K562 (cell line): Measurements from ENCODE around the gene PPP1CA. TPM values are rescaled to one million over a fixed set of nuclear protein-coding genes. Genes with fewer than 3 reads are reported as not detected.
"Not testable (repeated sequence)": the region's sequence is repeated elsewhere in the genome, so short reads cannot be mapped to it uniquely, and the experiment has no call there.

Experiments
- DPF2 ChIP-seq: fragments of 450-650 bp; IDR thresholded peaks from 2 replicates; pipeline ENCODE4 v1.6.1; 2016
- ETV1 ChIP-seq: fragments of 450-650 bp; conservative IDR thresholded peaks from 2 replicates; pipeline ENCODE4 v1.6.1; 2016; ENCODE audit warnings: missing genetic modification characterization, control low read depth, low read depth, missing compliant biosample characterization
- FOXK2 ChIP-seq, 2 experiments: fragments of 450-650 bp; IDR thresholded peaks in 1 of 2; conservative IDR thresholded peaks in 1 of 2; 2 replicates each; pipeline ENCODE4 v1.6.1; 2016; ENCODE audit warnings: low read depth in 2 of 2, mild to moderate bottlenecking in 1 of 2
- GABPB1 ChIP-seq: sonication (generic); formaldehyde crosslinking; IDR thresholded peaks from 2 replicates; pipeline ENCODE4 v1.8.0; 2022; ENCODE audit warnings: mild to moderate bottlenecking, missing genetic modification reagents
- HDAC2 ChIP-seq: fragments of 450-650 bp; IDR thresholded peaks from 2 replicates; pipeline ENCODE4 v1.6.1; 2016; ENCODE audit warnings: mild to moderate bottlenecking
- MEF2D ChIP-seq: conservative IDR thresholded peaks from 2 replicates; pipeline ENCODE4 v1.6.1; 2016; ENCODE audit warnings: low read depth, missing genetic modification characterization, missing compliant biosample characterization
- NR4A1 ChIP-seq, 2 experiments: fragments of 250-450 bp in 1 of 2; fragments of 450-650 bp in 1 of 2; sonication (Bioruptor Pico) in 1 of 2; IDR thresholded peaks; 2 replicates each; pipeline versions ENCODE4 v1.4.0 to v1.6.1; 2016 to 2020; ENCODE audit warnings: mild to moderate bottlenecking in 2 of 2, missing compliant biosample characterization in 1 of 2, missing genetic modification characterization in 1 of 2, moderate library complexity in 1 of 2
- POLR2A ChIP-seq: fragments of 450-650 bp; conservative IDR thresholded peaks from 2 replicates; pipeline ENCODE4 v1.6.1; 2016
- SMAD4 ChIP-seq: fragments of 250-450 bp; sonication (Bioruptor Pico); conservative IDR thresholded peaks from 2 replicates; pipeline ENCODE4 v1.8.0; 2021; ENCODE audit warnings: inconsistent platforms, mild to moderate bottlenecking, moderate library complexity
- TAF7 ChIP-seq: fragments of 450-650 bp; IDR thresholded peaks from 2 replicates; pipeline ENCODE4 v1.6.1; 2016; ENCODE audit warnings: missing genetic modification characterization, missing compliant biosample characterization
- TRIM28 ChIP-seq: fragments of 450-650 bp; IDR thresholded peaks from 2 replicates; pipeline ENCODE4 v1.6.1; 2017
- polyA plus RNA-seq, 8 experiments: library from polyadenylated mRNA; depleted of rRNA in 4 of 8; stranded (reverse) in 5 of 8; unstranded in 3 of 8; fragments of >200 nt; fragmentation: Nextera tagmentation in 2 of 8; fragmentation: Illumina TruSeq in 1 of 8; extraction: Ambion mirVana in 2 of 8; extraction: Trizol in 1 of 8; gene quantifications; 2 replicates each; pipeline versions ENCODE4 v1.2.1 to v1.2.3, GENCODE V29; 2011 to 2014; ENCODE audit warnings: inconsistent platforms in 1 of 8, missing spikeins in 1 of 8
- total RNA-seq, 7 experiments: library from RNA; depleted of rRNA in 6 of 7; stranded (reverse); fragments of >200 nt in 6 of 7; fragmentation: Illumina TruSeq in 2 of 7; extraction: Trizol in 2 of 7; gene quantifications; 2 replicates each; pipeline versions ENCODE4 v1.2.1 to v1.2.3, GENCODE V29; 2011 to 2021; ENCODE audit warnings: low replicate concordance in 1 of 7
- TF ChIP-seq, protein P1 (sequence below): fragments of 250-450 bp; sonication (Bioruptor Pico); IDR thresholded peaks from 2 replicates; pipeline ENCODE4 v1.8.0; 2022; ENCODE audit warnings: moderate library complexity, mild to moderate bottlenecking, inconsistent platforms
- TF ChIP-seq, protein P2 (sequence below), 3 experiments: fragments of 200-800 bp in 1 of 3; sonication (Bioruptor generic) in 1 of 3; sonication (generic) in 1 of 3; formaldehyde crosslinking in 1 of 3; IDR thresholded peaks; 2 replicates each; pipeline versions ENCODE4 v1.6.1 to v1.8.0; 2016 to 2022; ENCODE audit warnings: mild to moderate bottlenecking in 2 of 3, missing compliant biosample characterization in 2 of 3, missing genetic modification characterization in 2 of 3, missing genetic modification reagents in 1 of 3
- TF ChIP-seq, protein P3 (sequence below): fragments of 450-650 bp; IDR thresholded peaks from 2 replicates; pipeline ENCODE4 v1.6.1; 2016; ENCODE audit warnings: antibody characterized with exemption
- TF ChIP-seq, protein P4 (sequence below): sonication (generic); formaldehyde crosslinking; IDR thresholded peaks from 2 replicates; pipeline ENCODE4 v1.8.1; 2023; ENCODE audit warnings: mild to moderate bottlenecking, missing genetic modification reagents
- TF ChIP-seq, protein P5 (sequence below): fragments of 450-650 bp; IDR thresholded peaks from 2 replicates; pipeline ENCODE4 v1.6.1; 2018; ENCODE audit not compliant: partially characterized antibody

The PPP1CA gene
- total and polyA plus RNA-seq, 9 of the 15 experiments (the other 6 are each of a cell fraction or from before 2014, with no cell fraction given), result 18.2 to 242 (median 188) TPM

DNA sequence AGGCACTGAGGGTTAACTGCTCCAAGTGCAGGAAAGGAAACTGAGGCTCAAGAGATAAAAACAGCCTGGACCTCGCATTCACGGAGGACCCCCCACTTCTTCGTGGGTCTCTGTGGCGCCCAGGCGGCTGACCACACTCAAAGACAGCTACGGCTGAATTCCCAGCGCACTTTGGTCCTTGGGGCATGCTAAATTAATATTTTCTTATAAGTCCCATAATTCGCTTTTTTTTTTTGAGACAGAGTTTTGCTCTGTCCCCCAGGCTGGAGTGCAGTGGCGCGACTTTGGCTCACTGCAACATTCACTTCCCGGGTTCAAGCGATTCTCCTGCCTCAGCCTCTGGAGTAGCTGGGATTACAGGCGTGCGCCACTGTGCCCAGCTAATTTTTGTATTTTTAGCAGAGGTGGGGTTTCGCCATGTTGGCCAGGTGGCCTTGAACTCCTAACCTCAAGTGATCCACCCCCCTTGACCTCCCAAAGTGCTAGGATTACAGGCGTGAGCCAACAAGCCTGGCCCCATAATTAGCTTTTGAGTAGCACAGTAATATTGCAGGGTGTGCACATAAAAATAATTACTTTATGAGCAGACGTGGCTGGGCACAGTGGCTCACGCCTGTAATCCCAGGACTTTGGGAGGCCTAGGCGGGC, 658 bp upstream of the PPP1CA start (continued):
- TF ChIP-seq, protein P1, sequence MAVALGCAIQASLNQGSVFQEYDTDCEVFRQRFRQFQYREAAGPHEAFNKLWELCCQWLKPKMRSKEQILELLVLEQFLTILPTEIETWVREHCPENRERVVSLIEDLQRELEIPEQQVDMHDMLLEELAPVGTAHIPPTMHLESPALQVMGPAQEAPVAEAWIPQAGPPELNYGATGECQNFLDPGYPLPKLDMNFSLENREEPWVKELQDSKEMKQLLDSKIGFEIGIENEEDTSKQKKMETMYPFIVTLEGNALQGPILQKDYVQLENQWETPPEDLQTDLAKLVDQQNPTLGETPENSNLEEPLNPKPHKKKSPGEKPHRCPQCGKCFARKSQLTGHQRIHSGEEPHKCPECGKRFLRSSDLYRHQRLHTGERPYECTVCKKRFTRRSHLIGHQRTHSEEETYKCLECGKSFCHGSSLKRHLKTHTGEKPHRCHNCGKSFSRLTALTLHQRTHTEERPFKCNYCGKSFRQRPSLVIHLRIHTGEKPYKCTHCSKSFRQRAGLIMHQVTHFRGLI (CRISPR knock-in tag), result 0 out of 2 replicates have a peak, but pooled peaks have one; percentile 63
- TF ChIP-seq FOXK2 (conservative IDR thresholded peaks at IDR 0.05 in 1 of 2, IDR thresholded peaks at IDR 0.05 in 1 of 2; ENCODE audit: low read depth in 2 of 2), result peak in 1 of 2 experiments; percentile 3; a peak in 1 of 4 replicates
- TF ChIP-seq TRIM28, result 0 out of 2 replicates have a peak, but pooled peaks have one; percentile 31
- TF ChIP-seq ETV1, result peak; percentile 78; the same call in 1 of the 2 replicates
- 0 out of 2 replicates have a peak, but pooled peaks have one; percentile 32 for TF ChIP-seq TAF7 (tag)
- TF ChIP-seq, protein P2, sequence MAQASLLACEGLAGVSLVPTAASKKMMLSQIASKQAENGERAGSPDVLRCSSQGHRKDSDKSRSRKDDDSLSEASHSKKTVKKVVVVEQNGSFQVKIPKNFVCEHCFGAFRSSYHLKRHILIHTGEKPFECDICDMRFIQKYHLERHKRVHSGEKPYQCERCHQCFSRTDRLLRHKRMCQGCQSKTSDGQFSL (CRISPR knock-in tag; IDR thresholded peaks at IDR 0.05), result not testable (repeated sequence)
- TF ChIP-seq, protein P2 (tag; IDR thresholded peaks at IDR 0.05), result peak in 1 of 2 experiments; percentile 47; a peak in 1 of 4 replicates
- TF ChIP-seq DPF2, result peak; percentile 64; the same call in 1 of the 2 replicates
- peak; percentile 7; the same call in 1 of the 2 replicates for TF ChIP-seq POLR2A
- TF ChIP-seq, protein P3, sequence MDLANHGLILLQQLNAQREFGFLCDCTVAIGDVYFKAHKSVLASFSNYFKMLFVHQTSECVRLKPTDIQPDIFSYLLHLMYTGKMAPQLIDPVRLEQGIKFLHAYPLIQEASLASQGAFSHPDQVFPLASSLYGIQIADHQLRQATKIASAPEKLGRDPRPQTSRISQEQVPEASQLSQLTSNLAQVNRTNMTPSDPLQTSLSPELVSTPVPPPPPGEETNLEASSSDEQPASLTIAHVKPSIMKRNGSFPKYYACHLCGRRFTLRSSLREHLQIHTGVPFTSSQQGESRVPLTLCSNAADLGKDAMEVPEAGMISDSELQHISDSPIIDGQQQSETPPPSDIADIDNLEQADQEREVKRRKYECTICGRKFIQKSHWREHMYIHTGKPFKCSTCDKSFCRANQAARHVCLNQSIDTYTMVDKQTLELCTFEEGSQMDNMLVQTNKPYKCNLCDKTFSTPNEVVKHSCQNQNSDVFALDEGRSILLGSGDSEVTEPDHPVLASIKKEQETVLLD, result peak; percentile 35; the same call in 1 of the 2 replicates
- 0 out of 2 replicates have a peak, but pooled peaks have one; percentile 38 for TF ChIP-seq HDAC2
- TF ChIP-seq SMAD4 (CRISPR knock-in tag), result peak; percentile 60
- TF ChIP-seq, protein P4, sequence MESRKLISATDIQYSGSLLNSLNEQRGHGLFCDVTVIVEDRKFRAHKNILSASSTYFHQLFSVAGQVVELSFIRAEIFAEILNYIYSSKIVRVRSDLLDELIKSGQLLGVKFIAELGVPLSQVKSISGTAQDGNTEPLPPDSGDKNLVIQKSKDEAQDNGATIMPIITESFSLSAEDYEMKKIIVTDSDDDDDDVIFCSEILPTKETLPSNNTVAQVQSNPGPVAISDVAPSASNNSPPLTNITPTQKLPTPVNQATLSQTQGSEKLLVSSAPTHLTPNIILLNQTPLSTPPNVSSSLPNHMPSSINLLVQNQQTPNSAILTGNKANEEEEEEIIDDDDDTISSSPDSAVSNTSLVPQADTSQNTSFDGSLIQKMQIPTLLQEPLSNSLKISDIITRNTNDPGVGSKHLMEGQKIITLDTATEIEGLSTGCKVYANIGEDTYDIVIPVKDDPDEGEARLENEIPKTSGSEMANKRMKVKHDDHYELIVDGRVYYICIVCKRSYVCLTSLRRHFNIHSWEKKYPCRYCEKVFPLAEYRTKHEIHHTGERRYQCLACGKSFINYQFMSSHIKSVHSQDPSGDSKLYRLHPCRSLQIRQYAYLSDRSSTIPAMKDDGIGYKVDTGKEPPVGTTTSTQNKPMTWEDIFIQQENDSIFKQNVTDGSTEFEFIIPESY (CRISPR knock-in tag), result peak; percentile 88
- TF ChIP-seq GABPB1, result 0 out of 2 replicates have a peak, but pooled peaks have one; percentile 13
- TF ChIP-seq NR4A1 (CRISPR knock-in tag; IDR thresholded peaks at IDR 0.05), result not testable (repeated sequence)
- TF ChIP-seq NR4A1 (tag; IDR thresholded peaks at IDR 0.05), result peak; percentile 23; the same call in 1 of the 2 replicates
- TF ChIP-seq MEF2D (tag), result 0 out of 2 replicates have a peak, but pooled peaks have one; percentile 15
- TF ChIP-seq, protein P5, sequence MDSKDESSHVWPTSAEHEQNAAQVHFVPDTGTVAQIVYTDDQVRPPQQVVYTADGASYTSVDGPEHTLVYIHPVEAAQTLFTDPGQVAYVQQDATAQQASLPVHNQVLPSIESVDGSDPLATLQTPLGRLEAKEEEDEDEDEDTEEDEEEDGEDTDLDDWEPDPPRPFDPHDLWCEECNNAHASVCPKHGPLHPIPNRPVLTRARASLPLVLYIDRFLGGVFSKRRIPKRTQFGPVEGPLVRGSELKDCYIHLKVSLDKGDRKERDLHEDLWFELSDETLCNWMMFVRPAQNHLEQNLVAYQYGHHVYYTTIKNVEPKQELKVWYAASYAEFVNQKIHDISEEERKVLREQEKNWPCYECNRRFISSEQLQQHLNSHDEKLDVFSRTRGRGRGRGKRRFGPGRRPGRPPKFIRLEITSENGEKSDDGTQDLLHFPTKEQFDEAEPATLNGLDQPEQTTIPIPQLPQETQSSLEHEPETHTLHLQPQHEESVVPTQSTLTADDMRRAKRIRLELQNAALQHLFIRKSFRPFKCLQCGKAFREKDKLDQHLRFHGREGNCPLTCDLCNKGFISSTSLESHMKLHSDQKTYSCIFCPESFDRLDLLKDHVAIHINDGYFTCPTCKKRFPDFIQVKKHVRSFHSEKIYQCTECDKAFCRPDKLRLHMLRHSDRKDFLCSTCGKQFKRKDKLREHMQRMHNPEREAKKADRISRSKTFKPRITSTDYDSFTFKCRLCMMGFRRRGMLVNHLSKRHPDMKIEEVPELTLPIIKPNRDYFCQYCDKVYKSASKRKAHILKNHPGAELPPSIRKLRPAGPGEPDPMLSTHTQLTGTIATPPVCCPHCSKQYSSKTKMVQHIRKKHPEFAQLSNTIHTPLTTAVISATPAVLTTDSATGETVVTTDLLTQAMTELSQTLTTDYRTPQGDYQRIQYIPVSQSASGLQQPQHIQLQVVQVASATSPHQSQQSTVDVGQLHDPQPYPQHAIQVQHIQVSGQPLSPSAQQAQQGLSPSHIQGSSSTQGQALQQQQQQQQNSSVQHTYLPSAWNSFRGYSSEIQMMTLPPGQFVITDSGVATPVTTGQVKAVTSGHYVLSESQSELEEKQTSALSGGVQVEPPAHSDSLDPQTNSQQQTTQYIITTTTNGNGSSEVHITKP, result peak; percentile 46
